GM23338 (cell line): ENCODE measurements around the gene ADGRG2.

ENCODE experiments used
- NANOG ChIP-seq: IDR thresholded peaks from 2 replicates; pipeline ENCODE4 v1.6.1; 2016; ENCODE audit warnings: antibody characterized with exemption, borderline replicate concordance
- POLR2AphosphoS5 ChIP-seq: IDR thresholded peaks from 2 replicates; pipeline ENCODE4 v1.6.1; 2016; ENCODE audit warnings: antibody characterized with exemption, low read depth
- REST ChIP-seq: IDR thresholded peaks from one replicate; pipeline ENCODE4 v1.6.1; 2018; ENCODE audit warnings: antibody characterized with exemption; ENCODE audit not compliant: unreplicated experiment
- TF ChIP-seq, protein P1 (sequence below), 2 experiments: fragments of 200-600 bp in 1 of 2; sonication (generic) in 1 of 2; conservative IDR thresholded peaks; 2 replicates each; pipeline versions ENCODE4 v1.5.1 to v1.6.1; 2016 to 2017; ENCODE audit warnings: antibody characterized with exemption in 2 of 2, low read depth in 2 of 2, mild to moderate bottlenecking in 2 of 2, moderate library complexity in 1 of 2

DNA sequence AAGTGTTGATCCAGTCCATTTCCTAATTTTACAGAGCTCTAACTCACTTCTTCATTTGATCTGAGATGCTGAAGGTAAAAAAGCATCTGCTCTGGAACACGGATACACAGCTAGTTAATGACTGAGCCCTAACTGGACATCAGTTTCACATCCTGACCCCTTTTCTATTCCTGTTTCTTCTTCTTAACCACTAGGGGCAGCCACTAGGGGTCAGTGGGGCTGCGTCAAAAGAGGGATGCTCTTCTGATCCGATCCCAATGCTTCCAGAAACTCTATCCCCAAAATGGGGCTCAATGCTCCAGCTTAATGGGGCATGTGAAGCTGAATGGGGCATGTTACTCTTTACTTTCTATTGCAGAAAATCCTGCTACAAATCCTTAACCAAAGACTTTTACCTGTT is 105.0 kb downstream of the ADGRG2 start:
- TF ChIP-seq, protein P1, sequence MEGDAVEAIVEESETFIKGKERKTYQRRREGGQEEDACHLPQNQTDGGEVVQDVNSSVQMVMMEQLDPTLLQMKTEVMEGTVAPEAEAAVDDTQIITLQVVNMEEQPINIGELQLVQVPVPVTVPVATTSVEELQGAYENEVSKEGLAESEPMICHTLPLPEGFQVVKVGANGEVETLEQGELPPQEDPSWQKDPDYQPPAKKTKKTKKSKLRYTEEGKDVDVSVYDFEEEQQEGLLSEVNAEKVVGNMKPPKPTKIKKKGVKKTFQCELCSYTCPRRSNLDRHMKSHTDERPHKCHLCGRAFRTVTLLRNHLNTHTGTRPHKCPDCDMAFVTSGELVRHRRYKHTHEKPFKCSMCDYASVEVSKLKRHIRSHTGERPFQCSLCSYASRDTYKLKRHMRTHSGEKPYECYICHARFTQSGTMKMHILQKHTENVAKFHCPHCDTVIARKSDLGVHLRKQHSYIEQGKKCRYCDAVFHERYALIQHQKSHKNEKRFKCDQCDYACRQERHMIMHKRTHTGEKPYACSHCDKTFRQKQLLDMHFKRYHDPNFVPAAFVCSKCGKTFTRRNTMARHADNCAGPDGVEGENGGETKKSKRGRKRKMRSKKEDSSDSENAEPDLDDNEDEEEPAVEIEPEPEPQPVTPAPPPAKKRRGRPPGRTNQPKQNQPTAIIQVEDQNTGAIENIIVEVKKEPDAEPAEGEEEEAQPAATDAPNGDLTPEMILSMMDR (conservative IDR thresholded peaks at IDR 0.05; ENCODE audit: low read depth in 2 of 2) = peak; percentile 73
- no peak for TF ChIP-seq REST
- no peak for TF ChIP-seq POLR2AphosphoS5
- TF ChIP-seq NANOG = no peak
